ENCODE measurements around the gene SCG5. TPM values are rescaled to one million over a fixed set of nuclear protein-coding genes. Genes with fewer than 3 reads are reported as not detected.

The SCG5 gene
- total and polyA plus RNA-seq, 2 donors (not counting 1 experiment from before 2014, with no cell fraction given) = 0.18 TPM; not detected in 1

GRCh38 chr15:32676169-32676568 lies 34.7 kb downstream of the SCG5 start:
- no peak overlapping the region for H3K27ac Mint-ChIP-seq
- H3K4me3 Mint-ChIP-seq = no peak overlapping the region
- 100% methylated on average over 1 of the region's 2 CpGs for WGBS (ENCODE audit: insufficient coverage)
- intact Hi-C loops (cut with micrococcal nuclease) = no loop called here
- Histone ChIP-seq H3K79me2 (ENCODE audit: control insufficient read depth, insufficient read depth, low read length) (no peaks in the 10 kb centered on the region), H3K4me1 (ENCODE audit: control insufficient read depth in 2 of 2, insufficient read depth in 2 of 2, low read length in 2 of 2) (no peaks in the 10 kb centered on the region), H3K27ac (ENCODE audit: low read length in 2 of 2) (no peak overlapping the region), H3K9me3 (ENCODE audit: control extremely low read depth in 1 of 3, control insufficient read depth in 2 of 3, insufficient read depth in 1 of 3, low read length in 2 of 3) (no peaks in the 10 kb centered on the region), H3K27me3 (replicated peaks in 1 of 4; ENCODE audit: control extremely low read depth in 1 of 4, control insufficient read depth in 3 of 4, insufficient read depth in 4 of 4, low read length in 3 of 4) (no peaks in the 10 kb centered on the region), H2AFZ (ENCODE audit: insufficient read depth, low read depth, low read length, poor library complexity, severe bottlenecking) (no peak overlapping the region), H3K9ac (ENCODE audit: low read length) (no peak overlapping the region), H3K4me3 (ENCODE audit: control extremely low read depth in 1 of 5, extremely low read depth in 1 of 5, insufficient read depth in 1 of 5, low read depth in 2 of 5, low read length in 4 of 5) (no peak overlapping the region), H3K36me3 (replicated peaks in 1 of 2; ENCODE audit: control extremely low read depth in 1 of 2, control insufficient read depth in 1 of 2, extremely low read depth in 1 of 2, insufficient read depth in 2 of 2, low read length in 1 of 2) (no peaks in the 10 kb centered on the region), H3K4me2 (replicated peaks; ENCODE audit: low read depth, low read length, poor library complexity, severe bottlenecking) (no peak overlapping the region), H4K20me1 (ENCODE audit: control insufficient read depth, insufficient read depth, low read length, poor library complexity, severe bottlenecking) (no peaks in the 10 kb centered on the region)
- DNase-seq (no peak), ATAC-seq (ENCODE audit: low read depth) (no peak)
- H3K9me3 Mint-ChIP-seq (ENCODE audit: insufficient read depth) = no peaks in the 10 kb centered on the region
- no peaks in the 10 kb centered on the region for H3K4me1 Mint-ChIP-seq
- TF ChIP-seq CTCF (IDR thresholded peaks at IDR 0.05) (no peak), EZH2 (IDR thresholded peaks at IDR 0.05; ENCODE audit: borderline replicate concordance, insufficient read depth, low read depth, low read length, poor library complexity, severe bottlenecking) (no peak)
- POLR2A ChIA-PET = no interaction called here
- no peaks in the 10 kb centered on the region for H3K27me3 Mint-ChIP-seq
- CTCF ChIA-PET = interaction anchor here (0.9 kb wide), 1 partner anchor 1024 kb away, joined by 3 read pairs; no protein-coding TSS in a partner anchor

- Histone ChIP-seq H3K27me3 (replicated peaks in 1 of 4; ENCODE audit: control extremely low read depth in 1 of 4, control insufficient read depth in 3 of 4, insufficient read depth in 4 of 4, low read length in 3 of 4) (no peaks in the 10 kb centered on the region), H3K79me2 (ENCODE audit: control insufficient read depth, insufficient read depth, low read length) (no peaks in the 10 kb centered on the region), H4K20me1 (ENCODE audit: control insufficient read depth, insufficient read depth, low read length, poor library complexity, severe bottlenecking) (no peaks in the 10 kb centered on the region), H3K9me3 (ENCODE audit: control extremely low read depth in 1 of 3, control insufficient read depth in 2 of 3, insufficient read depth in 1 of 3, low read length in 2 of 3) (no peaks in the 10 kb centered on the region), H2AFZ (ENCODE audit: insufficient read depth, low read depth, low read length, poor library complexity, severe bottlenecking) (no peak overlapping the region), H3K9ac (ENCODE audit: low read length) (no peak overlapping the region), H3K4me3 (ENCODE audit: control extremely low read depth in 1 of 5, extremely low read depth in 1 of 5, insufficient read depth in 1 of 5, low read depth in 2 of 5, low read length in 4 of 5) (no peak overlapping the region), H3K27ac (ENCODE audit: low read length in 2 of 2) (no peak overlapping the region), H3K4me2 (replicated peaks; ENCODE audit: low read depth, low read length, poor library complexity, severe bottlenecking) (no peak overlapping the region), H3K36me3 (replicated peaks in 1 of 2; ENCODE audit: control extremely low read depth in 1 of 2, control insufficient read depth in 1 of 2, extremely low read depth in 1 of 2, insufficient read depth in 2 of 2, low read length in 1 of 2) (no peaks in the 10 kb centered on the region), H3K4me1 (ENCODE audit: control insufficient read depth in 2 of 2, insufficient read depth in 2 of 2, low read length in 2 of 2) (no peaks in the 10 kb centered on the region)
- no peaks in the 10 kb centered on the region for H3K9me3 Mint-ChIP-seq (ENCODE audit: insufficient read depth)
- H3K27ac Mint-ChIP-seq = no peak overlapping the region
- DNase-seq = no peak
- TF ChIP-seq EZH2 (IDR thresholded peaks at IDR 0.05; ENCODE audit: borderline replicate concordance, insufficient read depth, low read depth, low read length, poor library complexity, severe bottlenecking) (no peak), CTCF (IDR thresholded peaks at IDR 0.05) (no peak)
- H3K27me3 Mint-ChIP-seq = no peaks in the 10 kb centered on the region
- ChIA-PET POLR2A (no interaction called here), CTCF (no interaction called here)
- intact Hi-C loops (cut with micrococcal nuclease) = no loop called here
- no peak overlapping the region for H3K4me3 Mint-ChIP-seq
- H3K4me1 Mint-ChIP-seq = no peaks in the 10 kb centered on the region
- WGBS (ENCODE audit: insufficient coverage) = 79% methylated on average over 2 of the region's 5 CpGs
- no peak for ATAC-seq (ENCODE audit: low read depth)
Observed at GRCh38 chr15:32677238-32677750, 35.8 kb downstream of the SCG5 start.
